SK-N-SH (cell line): ENCODE data around the gene LTF.

Source experiments
- CHD2 ChIP-seq: fragments of 150-350 bp; IDR thresholded peaks from 2 replicates; pipeline ENCODE4 v1.6.1; 2018; ENCODE audit warnings: low read length; ENCODE audit not compliant: partially characterized antibody
- CTCF ChIP-seq: fragments of 200-600 bp; sonication (generic); IDR thresholded peaks from 2 replicates; pipeline ENCODE4 v1.6.1; 2017; ENCODE audit warnings: antibody characterized with exemption, mild to moderate bottlenecking, moderate library complexity
- EP300 ChIP-seq, 2 experiments: IDR thresholded peaks; 2 replicates each; pipeline versions ENCODE4 v1.4.0 to v1.6.1; 2012; ENCODE audit warnings: borderline replicate concordance in 1 of 2, low read depth in 1 of 2, low read length in 1 of 2
- MEF2A ChIP-seq: IDR thresholded peaks from 2 replicates; pipeline ENCODE4 v1.4.0; 2012; ENCODE audit warnings: low read depth, borderline replicate concordance
- POLR2AphosphoS5 ChIP-seq: IDR thresholded peaks from 2 replicates; pipeline ENCODE4 v1.6.1; 2012; ENCODE audit warnings: low read depth, low read length
- RCOR1 ChIP-seq: fragments of 150-350 bp; IDR thresholded peaks from 2 replicates; pipeline ENCODE4 v1.6.1; 2017; ENCODE audit warnings: antibody characterized with exemption, low read length
- RFX5 ChIP-seq: IDR thresholded peaks from 2 replicates; pipeline ENCODE4 v1.6.1; 2012; ENCODE audit warnings: mild to moderate bottlenecking, improper control_type of control experiment, low read length
- SIN3A ChIP-seq: IDR thresholded peaks from 2 replicates; pipeline ENCODE4 v1.6.1; 2012; ENCODE audit warnings: low read depth, mild to moderate bottlenecking, low read length, moderate library complexity, borderline replicate concordance
- ZBTB33 ChIP-seq: IDR thresholded peaks from 2 replicates; pipeline ENCODE4 v1.4.0; 2012; ENCODE audit warnings: low read depth, borderline replicate concordance

GRCh38 chr3:46466871-46467403 lies 2.2 kb upstream of the LTF start:
- no peak for TF ChIP-seq CHD2
- TF ChIP-seq CTCF: no peak
- no peak for TF ChIP-seq EP300 (IDR thresholded peaks at IDR 0.05; ENCODE audit: borderline replicate concordance in 1 of 2, low read depth in 1 of 2, low read length in 1 of 2)
- no peak for TF ChIP-seq POLR2AphosphoS5
- no peak for TF ChIP-seq SIN3A
- no peak for TF ChIP-seq MEF2A
- no peak for TF ChIP-seq RCOR1
- TF ChIP-seq RFX5: no peak
- TF ChIP-seq ZBTB33: no peak
